HG03175 (cell line): ENCODE measurements around the gene RAD51B.

ENCODE experiments used
- ATAC-seq: cut with Tn5 transposase; IDR thresholded peaks from one replicate; pipeline ENCODE4 v1.9.1; 2021; ENCODE audit warnings: mild to moderate bottlenecking, moderate library complexity; ENCODE audit not compliant: unreplicated experiment

RAD51B gene

DNA sequence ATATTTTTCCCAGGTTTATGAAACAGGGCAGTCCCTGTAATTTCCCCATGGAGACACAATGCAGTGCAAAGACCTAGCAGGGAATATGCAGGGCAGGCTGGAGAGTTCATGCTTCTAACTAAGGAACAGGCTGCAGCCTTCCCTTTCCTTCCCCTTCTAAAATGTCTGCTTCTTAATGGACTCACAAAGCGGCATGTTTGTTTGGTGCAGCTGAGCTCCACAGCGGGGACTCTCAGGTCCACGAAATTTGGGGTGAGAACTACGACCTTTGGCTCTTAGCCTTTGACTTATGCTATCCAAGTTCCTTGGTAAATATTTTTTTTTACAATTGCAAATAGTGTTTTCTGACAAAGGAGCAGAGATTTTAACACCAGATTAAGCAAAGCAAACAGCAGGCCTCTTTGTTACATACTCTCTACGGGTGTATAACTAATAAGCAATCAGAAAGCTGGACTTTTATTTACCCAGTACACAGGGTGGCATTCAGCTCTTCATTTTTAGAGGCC lies 649.7 kb downstream of the RAD51B start:
- no peak for ATAC-seq

DNA sequence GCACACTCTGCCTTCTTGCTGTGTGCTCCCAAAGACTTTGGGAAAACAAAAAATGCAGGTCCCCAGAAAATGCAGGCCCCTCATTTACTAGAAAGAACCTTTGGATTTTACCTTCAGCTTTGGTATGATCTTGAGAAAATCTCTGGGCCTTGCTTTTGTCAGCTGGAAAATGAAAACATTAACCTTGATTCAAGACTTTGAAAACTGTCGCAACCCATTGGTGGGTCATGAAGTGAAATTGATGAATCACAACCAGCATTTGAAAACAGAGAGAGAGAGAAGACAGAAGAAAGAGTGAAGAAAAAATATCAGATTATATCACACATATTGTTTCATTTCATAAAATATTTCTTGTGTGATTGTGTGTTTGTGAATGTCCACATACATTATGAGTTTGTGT lies 650.8 kb downstream of the RAD51B start:
- ATAC-seq, result no peak

DNA sequence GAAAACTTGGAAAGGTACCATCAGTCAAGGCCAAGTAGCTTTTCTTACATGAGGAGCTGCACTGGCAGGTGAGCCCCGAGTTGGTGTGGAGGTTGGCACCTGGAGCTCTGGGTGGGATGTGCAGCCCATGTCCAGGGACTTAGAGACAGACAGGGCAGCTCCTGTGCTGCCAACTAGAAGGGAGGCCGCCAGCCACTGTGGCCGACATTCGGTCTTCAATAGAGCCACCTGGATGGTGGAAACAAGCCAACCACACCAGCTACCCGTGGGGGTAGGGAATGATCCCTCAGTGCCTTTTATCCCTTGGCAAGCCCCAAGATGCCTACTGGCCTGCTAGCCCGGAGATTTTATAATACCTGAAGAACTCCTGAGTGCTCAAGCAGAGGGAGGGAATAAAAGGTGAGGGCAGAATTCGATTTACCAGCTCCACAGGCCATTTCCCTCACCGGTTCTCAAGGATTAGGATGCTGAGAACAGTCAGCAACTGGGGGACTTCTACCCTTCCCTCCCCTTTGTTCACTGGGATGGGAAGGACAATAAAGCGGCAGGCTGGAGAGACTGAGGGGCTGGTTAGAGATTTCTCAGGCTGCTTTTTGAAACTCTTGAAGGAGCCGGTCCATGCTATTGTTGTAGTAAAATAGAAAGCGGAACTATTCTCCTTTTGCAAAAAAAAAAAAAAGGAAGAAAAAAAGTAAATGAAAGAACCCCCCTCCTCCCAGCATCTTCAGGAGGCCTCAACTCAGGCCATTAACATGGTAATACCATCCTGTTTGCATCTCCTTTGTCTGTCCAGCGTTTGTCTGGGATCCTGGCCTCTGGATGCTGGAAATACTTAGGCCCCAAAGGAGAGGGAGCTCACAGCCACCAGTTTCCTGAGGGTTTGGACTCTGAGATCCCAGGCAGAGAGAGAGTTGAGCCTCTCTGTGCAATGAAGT lies 651.7 kb downstream of the RAD51B start:
- peak; percentile 53 for ATAC-seq

DNA sequence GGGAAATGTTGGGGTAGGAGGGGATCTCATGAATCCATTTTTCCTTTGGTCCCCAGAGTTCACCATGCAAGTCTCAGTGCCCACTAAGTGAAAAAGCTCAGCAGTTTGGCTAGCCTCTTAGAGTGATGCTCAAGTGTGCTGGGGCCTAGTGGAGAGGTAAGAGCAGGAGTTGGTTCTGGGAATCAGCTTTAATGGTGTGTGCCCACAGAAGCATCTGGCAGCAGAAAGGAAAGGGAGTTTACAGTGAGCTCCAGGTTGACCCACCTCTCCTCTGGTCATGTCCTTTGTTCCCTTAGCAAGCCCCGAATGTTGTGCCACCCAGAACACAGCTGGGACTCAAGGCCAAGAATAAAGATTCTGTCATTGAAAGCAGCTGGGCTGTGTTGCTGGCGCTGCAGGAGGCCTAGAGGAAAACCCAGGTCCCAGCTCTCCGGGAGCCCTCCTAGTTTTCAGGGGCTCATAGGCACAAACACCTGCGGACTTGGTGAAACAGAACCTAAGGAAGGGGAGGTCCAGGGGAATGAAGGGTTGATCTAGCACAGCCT lies 652.5 kb downstream of the RAD51B start:
- no peak for ATAC-seq

DNA sequence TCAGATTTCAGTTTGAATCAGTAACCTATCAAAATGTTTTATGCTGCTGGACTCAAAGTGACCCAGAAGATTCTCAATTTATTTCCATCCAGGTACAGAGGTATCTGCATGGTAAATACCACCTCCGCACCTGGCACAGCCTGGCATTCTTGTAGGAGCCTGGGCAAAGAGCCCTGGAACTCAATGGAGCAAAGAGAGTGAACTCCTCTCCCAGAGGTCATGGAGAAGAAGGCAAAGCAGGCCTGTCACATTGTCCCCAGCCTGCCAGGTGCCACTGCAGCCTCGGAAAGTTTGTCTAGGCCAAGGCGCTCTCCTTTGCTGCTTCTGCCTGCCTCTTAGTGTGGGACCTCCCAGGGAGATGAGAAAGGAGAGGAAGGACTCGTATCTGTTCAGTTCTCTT lies 653.5 kb downstream of the RAD51B start:
- no peak for ATAC-seq

DNA sequence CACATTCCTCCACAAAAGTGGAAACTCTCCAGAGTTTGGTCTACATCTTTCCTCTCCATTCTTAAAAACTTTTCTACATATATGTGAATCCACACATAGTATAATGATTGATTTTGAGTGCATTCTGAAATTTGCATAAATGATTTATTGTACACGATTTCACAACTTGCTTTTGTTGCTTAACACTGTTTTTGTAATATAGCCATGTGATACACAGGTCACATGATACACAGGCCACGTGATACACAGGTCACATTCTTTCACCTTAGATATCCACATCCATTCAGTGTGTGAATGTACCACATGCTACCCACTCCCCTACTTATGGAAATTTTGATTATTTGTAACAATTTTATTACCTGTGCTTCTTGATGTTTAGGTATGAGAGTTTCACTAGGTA lies 654.2 kb downstream of the RAD51B start:
- no peak for ATAC-seq

DNA sequence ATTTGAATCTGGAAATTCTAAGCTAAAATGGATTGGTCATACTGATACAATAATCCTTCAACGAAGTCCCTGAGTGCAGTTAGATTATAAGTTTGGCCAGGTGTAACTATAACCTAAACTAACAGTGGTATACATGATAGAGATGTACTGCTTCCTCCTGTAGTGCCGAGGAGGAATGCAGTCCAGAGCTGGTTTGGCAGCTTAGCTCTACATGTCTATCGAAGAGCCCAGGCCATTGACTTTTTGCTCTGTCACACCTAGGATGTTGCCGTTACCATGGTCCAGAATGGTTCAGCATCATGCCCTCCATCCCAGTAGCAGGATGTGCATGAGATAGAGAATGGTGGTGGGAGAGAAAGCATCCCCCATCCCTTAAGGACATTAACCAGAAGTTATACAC lies 655.2 kb downstream of the RAD51B start:
- ATAC-seq, result no peak

DNA sequence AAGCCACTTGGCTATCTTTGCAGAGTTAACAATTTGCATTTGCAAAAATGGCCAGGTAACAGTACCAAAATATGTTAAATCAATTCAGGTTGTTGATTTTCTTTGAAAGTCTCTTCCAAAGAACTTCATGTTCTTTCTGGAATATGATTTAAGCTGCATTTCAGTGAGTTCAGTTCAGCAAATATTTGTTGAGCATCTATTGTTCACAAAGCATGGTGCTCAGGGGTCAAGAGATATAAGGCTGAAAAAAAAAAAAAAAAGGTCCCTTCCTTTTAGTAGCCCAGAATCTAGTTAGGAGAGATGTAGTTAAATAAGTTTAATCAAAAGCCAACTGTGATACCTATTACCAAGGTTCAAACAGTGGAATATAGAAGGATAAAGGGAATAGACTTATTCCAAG lies 656.2 kb downstream of the RAD51B start:
- ATAC-seq, result no peak

DNA sequence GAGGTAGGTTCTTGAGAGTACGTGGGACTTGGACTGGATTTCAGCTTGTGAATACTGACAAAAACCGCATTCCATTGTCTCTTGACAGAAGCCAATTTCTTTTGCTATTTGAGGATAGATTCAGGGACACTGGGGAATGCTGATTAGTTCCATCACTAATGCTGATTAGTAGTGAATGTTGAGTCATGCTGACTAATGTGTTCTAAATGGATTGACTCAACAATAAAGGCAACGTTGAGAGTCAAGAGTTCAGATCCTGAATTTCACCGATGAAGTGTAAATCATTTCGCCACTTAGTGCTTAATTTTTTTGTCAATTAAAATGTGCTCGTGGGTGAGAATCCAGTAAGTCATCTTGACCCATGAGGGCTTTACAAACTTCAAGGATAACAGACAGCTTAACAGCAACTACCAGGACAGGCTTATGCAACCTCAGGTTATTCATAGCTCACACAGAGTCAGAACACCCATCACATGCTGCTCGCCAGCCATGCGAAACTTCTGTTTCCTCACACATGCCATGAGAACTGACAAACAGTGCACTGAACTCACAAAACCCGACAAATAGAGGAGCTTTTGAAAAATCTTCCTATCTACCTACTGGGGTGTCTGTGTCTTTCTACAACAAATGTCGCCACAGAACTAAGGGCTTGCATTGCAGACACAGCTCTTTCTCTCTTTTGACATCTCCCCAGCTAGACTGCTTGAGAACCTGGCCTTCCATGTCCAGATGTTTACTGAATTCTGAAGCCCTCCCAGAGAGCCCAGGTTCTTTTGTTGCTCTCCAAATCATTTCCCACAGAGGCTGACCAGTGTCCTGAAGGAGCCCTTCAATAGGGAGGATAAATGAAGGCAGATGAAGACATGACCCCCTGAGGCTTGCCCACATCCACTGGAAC lies 656.9 kb downstream of the RAD51B start:
- peak; percentile 77 for ATAC-seq

DNA sequence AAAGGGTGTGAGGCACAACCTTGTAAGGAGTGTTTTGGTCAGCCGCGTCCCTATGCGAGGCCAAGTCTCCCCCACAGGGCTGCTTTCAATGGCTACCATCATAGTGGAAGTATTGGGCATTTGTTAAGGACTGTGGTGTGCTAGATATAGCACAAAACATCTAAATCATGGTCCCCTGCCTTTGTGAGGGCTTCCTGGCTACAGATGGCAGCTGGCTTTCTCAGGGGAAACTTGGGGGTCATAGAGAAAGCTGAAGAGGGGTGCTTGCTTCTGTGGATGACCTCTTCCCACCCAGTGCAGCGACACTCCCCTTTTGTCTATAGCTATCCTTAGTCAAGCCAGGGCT lies 657.5 kb downstream of the RAD51B start:
- ATAC-seq, result no peak

DNA sequence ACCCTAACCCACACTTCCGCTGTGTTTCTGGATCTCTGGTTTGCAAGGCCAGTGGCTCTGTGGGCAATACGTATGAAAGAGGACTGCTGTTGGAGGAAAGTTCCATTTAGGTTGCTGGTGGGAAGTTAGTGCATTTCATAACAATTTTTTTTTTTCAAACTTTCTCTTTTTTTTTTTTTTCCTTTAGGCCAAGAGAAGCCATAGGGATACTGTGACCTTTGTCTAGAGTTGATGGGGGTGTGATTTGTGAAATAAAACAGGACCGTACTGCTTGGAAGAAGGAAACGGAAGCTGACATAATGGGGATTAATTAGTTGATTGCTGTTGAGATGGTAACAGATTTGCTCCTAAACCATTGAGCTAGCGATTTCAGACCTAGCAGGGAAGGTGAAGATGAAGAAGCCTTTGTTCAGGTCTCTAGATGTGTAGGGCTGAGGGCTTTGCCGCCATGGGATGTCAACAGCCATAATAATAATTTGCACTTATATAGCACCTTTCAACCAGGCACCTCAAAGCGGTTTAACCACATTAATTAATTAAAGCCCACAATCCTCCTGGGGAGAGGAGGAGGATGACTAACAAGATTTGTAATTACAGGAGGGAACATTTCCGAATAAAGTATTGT lies 658.0 kb downstream of the RAD51B start:
- ATAC-seq, result no peak

DNA sequence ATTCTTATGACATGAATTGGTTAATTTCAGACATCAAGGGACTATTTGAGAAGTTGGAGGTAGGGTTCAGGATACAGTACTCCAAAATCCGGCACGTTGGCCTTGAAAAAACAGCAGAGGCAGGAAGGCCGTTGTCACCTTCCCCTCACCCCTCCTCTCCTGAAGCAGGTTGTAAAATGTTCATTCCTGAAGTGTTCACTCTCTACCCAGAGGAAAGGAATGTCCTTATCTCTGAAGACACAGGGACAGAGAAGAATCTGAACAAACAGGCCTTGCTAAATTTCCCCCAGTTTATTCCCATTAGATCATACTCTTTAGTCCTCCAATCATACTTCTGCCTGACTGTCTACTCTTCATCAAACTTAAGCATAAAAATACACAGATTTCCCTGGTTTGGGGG lies 659.7 kb downstream of the RAD51B start:
- no peak for ATAC-seq

DNA sequence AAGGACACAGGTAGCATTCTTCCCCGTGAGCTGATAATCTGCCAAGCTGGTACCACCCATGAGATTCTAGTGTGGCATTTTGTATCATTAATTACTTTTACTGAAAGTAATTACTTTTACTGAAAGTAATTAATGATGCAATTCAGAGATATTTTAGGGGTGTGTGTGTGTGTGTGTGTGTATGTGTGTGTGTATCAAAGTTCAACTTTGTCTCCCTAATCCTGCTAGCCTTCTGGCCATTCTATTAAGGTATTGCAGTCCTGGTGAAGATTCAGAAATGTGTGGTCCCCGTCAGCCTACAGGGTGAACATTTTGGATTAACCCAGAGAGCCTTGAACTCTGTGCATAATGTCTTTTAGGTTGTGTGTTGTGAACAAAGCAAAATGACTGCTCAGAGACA lies 662.4 kb downstream of the RAD51B start:
- no peak for ATAC-seq

DNA sequence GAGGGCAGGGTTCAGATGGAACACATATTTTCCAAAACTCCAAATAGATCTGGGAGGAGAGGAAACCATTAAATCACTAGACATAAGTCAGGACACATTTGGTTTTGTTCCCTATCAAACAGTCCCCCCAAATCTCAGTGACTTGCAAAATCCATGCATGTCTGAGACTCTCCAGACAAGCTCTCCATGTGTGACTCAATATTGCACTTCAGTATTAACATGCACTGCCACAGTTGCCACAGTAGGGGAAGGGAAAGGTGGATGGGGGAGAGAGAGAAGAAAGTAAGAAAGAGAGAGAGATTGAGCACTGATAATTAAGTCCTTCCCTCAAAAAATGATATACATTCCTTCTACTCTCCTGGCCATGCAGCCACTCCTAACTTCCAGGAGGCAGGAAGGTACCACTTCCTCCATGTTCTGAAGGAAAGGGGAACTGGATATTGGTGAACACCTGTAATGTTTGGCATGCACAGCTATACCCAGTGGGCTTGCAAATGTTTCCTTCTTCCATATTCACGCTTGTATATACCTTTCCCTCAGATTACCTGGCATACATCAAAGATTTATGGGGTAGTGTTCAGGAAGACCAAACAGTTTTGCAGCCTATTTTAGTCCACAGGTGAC lies 663.3 kb downstream of the RAD51B start:
- ATAC-seq, result no peak

DNA sequence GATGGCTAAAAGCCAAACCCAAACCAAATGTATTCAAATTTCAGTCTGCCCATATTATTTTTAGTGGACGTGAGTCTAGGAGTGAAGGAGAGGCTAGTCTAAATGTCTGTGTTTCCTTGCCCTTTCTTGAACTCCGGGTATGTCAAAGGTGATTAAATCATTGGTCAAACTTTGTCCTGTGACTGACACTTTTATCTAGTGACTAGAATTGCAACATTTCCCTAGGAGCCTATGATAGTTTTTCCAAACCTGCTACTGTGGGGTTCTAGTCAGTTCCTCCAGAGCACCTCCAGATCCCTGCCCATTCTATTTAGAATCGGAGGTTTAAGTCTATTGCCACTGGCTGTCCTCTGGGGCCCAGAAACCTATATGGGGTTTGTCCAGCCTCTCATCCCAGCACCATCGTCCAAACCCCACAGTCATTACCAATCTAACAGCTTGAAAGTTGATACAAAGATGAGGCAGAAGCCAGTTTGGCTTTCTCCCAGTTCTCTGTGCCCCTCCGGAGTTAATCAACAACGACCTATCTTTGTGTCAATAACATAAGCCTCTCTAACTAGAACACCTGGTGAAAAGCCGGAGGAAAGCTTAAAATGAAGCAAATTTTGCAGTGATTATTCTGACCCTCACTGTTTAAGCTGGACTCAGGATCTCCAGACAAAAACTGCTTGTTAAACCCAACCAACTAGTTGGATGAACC lies 666.6 kb downstream of the RAD51B start:
- ATAC-seq, result no peak

DNA sequence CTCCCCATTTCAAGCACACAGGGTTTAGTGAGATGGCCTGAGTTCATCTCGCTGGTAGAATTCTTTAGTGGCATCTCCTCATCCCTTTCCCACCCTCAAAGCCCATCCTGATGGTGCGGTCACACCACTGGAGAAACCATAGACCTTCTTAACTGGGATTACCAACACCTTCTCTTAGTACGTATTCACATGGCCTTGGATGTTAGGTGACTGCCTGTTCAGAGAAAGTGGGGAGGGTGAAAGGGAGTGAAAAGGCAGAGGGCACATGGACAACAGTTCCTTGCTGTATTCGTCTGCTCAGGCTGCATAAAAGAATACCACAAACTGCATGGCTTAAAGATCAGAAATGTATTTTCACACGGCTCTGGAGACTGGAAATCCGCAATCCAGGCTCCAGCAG lies 667.2 kb downstream of the RAD51B start:
- ATAC-seq, result no peak

DNA sequence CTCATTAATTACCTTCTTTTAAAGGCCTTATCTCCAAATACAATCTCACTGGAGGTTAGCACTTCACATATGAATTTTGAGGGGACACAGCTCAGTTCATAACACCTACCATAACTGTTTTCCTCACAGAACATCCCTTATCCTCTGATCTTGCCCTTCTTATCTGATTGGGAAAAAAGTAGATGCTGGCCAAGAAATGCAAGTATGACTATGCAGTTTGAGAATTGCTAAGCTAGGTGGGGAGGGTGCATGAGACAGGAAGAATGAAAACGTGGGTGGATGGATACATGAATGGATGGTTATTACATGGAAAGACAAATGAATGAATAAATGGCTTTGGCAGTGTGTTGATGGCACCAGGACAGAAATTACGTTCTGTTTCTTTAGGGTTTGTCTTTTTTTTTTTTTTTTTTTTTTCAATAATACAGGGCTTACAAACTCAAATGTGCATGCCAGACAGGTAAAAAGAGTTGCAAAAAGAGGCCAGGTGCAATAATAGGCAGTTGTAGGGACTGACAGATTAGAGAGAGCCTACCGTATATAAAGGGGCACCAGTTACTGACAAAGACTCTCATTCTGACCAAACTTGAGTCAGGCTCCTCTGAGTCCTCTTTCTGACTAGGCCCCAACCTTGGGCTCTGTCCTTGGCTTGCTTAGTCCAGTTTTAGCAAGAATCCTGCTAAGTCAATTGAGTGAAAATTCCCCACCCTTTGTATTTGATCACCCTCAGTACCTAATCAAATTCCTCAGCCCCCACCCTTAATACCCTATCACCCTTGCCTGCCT lies 668.4 kb downstream of the RAD51B start:
- no peak for ATAC-seq

DNA sequence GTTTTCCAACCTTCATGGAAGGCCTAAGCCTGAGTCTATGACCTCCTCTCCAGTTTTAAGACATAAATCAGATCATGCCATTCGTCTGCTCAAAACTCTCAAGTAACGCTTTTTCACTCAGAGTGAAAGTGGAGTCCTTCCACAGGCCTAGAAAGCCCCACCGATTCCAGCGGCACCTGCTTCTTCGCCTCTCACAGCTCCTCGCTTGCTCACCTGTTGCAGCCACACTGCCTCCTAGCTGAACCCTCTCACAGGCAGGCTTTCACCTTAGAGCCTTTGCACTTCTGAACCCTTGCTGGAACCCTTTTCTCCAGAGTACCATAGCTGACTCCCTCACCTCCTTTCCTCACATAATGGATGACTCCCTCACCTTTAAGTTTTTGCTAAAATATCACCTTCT lies 672.2 kb downstream of the RAD51B start:
- ATAC-seq, result no peak
